ENCODE data around the gene SNPH.
"Not testable (repeated sequence)": the region's sequence is repeated elsewhere in the genome, so short reads cannot be mapped to it uniquely, and the experiment has no call there.

SNPH gene, protein sequence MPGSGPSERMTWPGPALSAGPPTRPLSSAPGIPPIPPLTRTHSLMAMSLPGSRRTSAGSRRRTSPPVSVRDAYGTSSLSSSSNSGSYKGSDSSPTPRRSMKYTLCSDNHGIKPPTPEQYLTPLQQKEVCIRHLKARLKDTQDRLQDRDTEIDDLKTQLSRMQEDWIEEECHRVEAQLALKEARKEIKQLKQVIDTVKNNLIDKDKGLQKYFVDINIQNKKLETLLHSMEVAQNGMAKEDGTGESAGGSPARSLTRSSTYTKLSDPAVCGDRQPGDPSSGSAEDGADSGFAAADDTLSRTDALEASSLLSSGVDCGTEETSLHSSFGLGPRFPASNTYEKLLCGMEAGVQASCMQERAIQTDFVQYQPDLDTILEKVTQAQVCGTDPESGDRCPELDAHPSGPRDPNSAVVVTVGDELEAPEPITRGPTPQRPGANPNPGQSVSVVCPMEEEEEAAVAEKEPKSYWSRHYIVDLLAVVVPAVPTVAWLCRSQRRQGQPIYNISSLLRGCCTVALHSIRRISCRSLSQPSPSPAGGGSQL

GRCh38 chr20:1266167-1266973 lies at the start of gene SNPH:
Gene SNPH (plus strand): TSS chr20:1266294. CDS start chr20:1296240, 29,946 bp downstream.
- peak; percentile 83 for DNase-seq

DNA sequence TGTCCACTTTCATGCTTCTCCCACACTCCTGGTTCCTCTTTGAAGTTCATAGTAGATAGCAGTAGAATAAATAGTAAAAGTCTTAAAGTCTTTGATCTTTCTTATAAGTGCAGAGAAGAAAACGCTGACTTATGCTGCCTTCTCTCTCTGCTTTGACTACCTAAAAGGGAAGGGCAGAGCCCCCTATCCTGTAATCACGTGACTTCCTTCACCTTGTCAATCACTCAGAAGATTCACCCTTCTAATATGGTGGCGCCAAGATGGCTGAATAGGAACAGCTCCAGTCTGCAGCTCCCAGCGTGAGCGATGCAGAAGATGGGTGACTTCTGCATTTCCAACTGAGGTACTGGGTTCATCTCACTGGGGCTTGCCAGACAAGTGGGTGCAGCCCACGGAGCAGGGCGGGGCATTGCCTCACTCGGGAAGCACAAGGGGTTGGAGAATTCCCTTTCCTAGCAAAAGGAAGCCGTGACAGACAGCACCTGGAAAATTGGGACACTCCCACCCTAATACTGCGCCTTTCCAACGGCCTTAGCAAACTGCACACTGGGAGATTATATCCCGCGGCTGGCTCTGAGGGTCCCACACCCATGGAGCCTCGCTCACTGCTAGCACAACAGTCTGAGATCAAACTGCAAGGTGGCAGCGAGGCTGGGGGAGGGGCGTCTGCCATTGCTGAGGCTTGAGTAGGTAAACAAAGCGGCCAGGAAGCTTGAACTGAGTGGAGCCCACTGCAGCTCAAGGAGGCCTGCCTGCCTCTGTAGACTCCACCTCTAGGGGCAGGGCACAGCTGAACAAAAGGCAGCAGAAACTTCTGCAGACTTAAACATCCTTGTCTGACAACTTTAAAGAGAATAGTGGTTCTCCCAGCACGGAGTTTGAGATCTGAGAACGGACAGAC lies 49.3 kb upstream of the SNPH start:
- DNase-seq = not testable (repeated sequence)

DNA sequence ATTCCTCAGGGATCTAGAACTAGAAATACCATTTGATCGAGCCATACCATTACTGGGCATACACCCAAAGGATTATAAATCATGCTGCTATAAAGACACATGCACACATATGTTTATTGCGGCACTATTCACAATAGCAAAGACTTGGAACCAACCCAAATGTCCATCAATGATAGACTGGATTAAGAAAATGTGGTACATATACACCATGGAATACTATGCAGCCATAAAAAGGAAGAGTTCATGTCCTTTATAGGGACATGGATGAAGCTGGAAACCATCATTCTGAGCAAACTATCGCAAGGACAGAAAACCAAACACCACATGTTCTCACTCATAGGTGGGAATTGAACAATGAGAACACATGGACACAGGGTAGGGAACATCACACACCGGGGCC lies 43.3 kb upstream of the SNPH start:
- DNase-seq = not testable (repeated sequence)

- no peak for DNase-seq
Observed at GRCh38 chr20:1224205-1224890, 41.7 kb upstream of the SNPH start.

- DNase-seq = no peak
Observed at GRCh38 chr20:1225263-1225782, 40.8 kb upstream of the SNPH start.

DNA sequence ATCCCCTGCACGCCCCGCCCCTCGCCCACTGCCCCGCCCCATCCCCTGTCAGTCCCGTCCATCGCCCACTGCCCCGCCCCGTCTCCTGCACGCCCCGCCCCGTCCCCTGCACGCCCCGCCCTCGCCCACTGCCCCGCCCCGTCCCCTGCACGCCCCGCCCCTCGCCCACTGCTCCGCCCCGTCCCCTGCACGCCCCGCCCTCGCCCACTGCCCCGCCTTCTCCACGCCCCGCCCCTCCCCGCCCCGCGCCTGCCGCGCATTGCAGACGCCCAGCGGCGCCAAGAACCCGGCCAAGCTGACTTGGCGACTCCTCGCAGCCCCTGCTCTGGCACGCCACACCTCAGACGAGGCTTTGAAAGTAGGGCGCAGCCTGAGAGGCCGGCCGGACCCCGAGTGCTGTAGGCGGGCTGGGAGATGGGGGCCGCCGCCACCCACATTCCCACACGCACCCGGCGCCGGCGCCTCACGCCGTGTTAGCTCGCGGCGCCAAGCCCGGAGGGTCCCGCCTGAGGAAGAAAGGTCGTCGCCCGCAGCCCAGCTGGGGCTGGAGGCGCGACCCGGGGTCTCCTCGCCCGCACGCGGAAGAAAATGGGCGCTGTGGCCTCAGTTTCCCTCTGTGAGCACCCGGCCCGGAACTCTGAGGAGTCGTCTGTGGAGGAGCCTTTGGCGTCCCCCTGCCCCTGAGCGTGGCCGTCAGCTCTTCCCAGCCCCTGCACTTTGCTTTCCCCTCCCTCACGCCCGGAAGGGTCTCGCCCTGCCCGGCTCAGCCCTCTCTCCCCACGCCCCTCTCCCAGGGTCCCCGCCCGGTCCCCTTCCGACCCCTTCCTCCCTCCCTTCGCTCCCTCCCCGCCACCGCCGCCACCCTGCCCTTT lies 40.1 kb upstream of the SNPH start, which contains the start of gene RAD21L1:
TSS of gene RAD21L1 (plus strand) at position 262 of the 872 bp plus-strand sequence. CDS start 2,410 bp downstream, outside the sequence.
- peak; percentile 88 for DNase-seq

DNA sequence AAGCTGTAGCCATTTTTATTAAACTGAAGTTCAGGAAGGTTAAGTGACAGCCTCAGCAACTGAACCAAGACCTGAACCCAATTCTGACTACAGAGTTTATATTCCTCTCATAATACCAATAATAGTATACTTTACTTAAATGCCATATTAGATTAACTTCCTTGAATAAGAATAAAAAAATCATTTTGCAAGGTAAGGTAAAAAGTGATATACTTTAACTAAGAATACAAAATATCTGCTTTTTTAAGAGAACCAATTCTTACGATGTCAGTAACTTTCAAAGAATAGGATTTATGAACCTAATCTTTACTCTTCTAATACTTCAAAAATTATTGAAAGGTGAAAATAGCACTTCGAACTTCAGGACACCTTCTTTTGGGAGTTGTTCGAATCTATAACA lies 36.6 kb upstream of the SNPH start:
- no peak for DNase-seq

- no peak for DNase-seq
Observed at GRCh38 chr20:1232286-1233111, 33.6 kb upstream of the SNPH start.

DNA sequence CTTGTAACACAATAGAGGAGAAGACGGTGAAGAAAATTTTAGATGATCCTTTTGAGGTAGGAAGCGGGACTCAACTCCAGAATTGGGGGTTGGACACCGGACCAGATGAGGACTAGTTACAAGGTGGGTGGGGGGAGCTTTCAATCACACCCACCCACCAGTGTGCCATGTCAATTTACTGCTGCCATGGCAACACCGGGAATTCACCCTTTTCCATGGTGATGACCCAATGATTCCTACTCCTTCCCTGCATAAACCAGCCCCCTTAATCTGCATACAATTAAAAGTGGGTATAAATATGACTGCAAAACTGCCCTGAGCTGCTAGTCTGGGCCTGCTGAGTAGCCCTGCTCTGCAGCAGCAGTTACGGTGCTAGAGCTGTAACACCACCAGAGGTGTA lies 25.5 kb upstream of the SNPH start:
- no peak for DNase-seq

DNA sequence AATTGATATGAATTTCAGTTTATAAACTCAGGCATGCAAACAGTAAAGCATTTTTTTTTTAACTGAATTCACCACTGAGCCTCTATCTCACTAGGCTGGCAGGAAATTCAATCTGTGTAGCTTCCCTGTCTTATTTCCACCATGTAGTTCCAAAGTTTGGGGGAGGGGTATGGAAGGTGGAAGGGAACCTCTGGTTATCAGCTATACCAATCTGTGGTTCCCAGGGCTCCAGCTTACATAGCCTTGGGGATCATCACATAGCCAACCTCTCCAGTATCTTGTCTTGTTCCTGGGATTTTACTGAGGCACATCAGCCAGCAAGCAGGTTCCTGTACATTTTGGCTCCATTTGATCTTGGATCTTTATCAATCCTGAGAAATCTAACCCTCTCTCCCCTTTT lies 24.6 kb upstream of the SNPH start:
- no peak for DNase-seq

- no peak for DNase-seq
Observed at GRCh38 chr20:1242099-1242498, 24.0 kb upstream of the SNPH start.

GRCh38 chr20:1242530-1242929 lies 23.6 kb upstream of the SNPH start:
- DNase-seq = no peak

DNA sequence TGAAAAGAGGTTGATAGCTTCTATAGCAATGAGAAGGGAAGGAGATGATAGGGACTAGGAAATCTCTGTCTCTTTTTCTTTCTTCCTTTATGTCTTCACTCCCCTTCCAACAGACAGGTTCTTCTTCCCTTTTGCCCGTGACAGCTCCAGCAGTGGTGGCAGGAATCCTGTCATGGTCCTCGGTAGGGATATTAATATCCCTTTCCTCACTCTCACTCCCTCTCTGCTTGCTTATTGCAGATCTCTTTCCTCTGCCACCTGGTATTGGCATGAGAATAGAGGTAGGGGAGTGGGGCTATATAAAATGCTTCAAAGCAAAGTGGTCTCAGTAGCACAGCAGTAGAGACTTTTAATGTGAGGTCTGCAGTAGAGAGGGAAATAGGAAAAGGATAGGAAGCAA lies 20.5 kb upstream of the SNPH start:
- DNase-seq = no peak

- no peak for DNase-seq
Observed at GRCh38 chr20:1247689-1248088, 18.4 kb upstream of the SNPH start.

DNA sequence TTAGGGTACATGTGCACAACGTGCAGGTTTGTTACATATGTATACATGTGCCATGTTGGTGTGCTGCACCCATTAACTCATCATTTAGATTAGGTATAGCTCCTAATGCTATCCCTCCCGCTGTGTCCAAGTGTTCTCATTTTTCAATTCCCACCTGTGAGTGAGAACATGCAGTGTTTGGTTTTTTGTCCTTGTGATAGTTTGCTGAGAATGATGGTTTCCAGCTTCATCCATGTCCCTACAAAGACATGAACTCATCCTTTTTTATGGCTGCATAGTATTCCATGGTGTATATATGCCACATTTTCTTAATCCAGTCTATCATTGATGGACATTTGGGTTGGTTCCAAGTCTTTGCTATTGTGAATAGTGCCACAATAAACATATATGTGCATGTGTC lies 15.8 kb upstream of the SNPH start:
- not testable (repeated sequence) for DNase-seq

DNA sequence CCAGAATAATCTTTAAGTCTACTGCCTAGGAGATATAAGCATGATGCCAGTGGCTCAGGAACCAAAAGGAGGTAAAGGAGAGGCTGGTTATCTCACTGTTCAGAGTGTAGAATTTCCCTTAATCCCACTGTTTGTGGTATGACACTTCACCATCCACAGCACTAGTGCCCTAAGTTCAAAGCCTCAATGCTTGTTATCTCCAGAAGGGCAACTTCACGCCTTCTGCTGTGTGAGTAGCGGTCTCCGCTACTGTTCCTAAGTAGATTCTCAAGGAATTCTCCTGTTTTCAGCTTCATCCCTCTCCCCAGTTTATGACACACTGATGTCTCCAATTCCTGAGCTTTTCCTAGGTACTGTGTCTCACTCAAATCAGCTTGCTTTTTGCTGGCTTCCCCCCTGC lies 13.7 kb upstream of the SNPH start:
- DNase-seq = no peak

DNA sequence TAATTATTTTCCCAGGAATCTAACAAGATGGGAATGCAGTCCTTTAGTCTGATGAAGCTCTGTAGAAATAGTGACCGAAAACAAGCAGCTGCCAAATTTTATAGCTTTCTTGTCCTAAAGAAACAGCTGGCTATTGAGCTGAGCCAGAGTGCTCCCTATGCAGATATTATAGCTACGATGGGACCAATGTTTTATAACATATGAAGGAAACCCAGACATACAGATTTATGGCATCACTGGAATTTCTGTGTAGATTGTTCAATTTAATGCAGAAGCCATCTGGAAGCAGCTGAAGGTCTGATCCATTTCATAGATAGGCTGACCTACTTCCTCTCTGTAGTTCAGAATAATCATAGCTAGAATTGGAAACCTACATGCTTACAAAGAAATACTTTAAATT lies 11.8 kb upstream of the SNPH start:
- DNase-seq = no peak

DNA sequence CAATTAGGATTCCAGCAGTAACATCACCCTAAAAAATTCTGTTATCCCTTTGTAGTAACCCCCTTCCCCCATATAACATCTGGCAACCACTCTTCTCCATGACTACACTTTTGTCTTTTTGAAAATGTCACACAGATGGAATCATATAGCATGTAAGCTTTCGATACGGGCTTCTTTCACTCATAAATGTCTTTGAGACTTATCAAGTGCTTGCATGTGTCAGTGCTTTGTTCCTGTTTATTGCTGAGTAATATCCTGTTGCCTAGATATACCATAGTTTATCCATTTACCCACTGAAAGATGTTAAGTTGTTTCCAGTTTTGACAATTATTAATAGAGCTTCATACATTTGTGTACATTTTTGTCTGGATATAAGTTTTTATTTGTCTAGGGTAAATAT lies 10.4 kb upstream of the SNPH start:
- no peak for DNase-seq

GRCh38 chr20:1263853-1264252 lies 2.2 kb upstream of the SNPH start:
- DNase-seq = no peak

DNA sequence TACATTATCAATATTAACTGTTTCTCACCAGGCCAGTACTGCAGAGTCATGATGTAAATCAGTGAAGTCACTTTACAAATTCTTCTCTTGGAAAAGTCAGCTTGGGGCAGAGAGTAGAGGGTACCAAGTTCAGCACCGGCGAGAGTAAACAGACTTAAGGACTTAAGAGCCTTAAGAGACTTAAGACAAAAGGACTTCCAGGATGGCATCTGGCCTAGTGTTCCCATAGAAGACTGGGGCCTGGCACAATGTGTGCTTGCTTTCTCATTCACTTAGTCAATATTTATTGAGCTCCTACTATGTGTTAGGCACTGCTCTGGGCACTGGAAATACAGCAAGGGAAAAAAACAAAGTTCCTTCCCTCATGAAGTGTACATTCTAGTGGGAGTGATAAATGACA lies 1.4 kb upstream of the SNPH start:
- DNase-seq = peak; percentile 47

All from activated CD8-positive, alpha-beta memory T cell treated with anti-CD3 and anti-CD28 coated beads for 24 hours (primary cell).